GM18520 (cell line): ENCODE results near the gene CERK.
"Not testable (repeated sequence)": the region's sequence is repeated elsewhere in the genome, so short reads cannot be mapped to it uniquely, and the experiment has no call there.

ENCODE experiments used
- ATAC-seq: cut with Tn5 transposase; IDR thresholded peaks from one replicate; pipeline ENCODE4 v1.9.1; 2021; ENCODE audit not compliant: unreplicated experiment

The CERK gene

GRCh38 chr22:46749682-46750529, 11.9 kb upstream of the CERK start:
- ATAC-seq: no peak

- no peak for ATAC-seq
These were observed 11.0 kb upstream of the CERK start for GRCh38 chr22:46748908-46749675.

GRCh38 chr22:46748206-46748907, 10.3 kb upstream of the CERK start:
- no peak for ATAC-seq

- ATAC-seq: no peak
These were observed 9.6 kb upstream of the CERK start for GRCh38 chr22:46747646-46748045.

DNA sequence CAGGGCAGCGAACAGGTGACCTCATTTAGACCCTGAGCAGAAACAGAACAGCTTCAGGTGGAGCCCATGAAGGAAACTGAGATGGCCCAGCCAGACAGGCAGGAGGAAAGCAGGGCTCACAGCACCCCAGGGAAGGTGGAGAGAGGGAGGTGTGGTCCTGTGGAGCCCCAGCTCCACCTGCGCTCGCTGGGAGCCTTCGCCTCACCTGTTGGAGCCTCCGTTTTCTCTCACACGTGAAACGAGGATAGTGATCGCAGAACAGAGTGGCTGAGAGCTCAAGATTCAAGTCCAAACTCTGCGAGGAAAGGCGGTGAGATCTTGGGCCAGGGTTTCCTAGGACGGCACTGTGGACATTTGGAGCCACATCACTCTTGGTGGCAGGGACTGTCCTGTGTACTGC, 8.6 kb upstream of the CERK start:
- ATAC-seq: no peak

GRCh38 chr22:46746192-46746591, 8.1 kb upstream of the CERK start:
- ATAC-seq: no peak

- no peak for ATAC-seq
These were observed 6.5 kb upstream of the CERK start for GRCh38 chr22:46744581-46744980.

DNA sequence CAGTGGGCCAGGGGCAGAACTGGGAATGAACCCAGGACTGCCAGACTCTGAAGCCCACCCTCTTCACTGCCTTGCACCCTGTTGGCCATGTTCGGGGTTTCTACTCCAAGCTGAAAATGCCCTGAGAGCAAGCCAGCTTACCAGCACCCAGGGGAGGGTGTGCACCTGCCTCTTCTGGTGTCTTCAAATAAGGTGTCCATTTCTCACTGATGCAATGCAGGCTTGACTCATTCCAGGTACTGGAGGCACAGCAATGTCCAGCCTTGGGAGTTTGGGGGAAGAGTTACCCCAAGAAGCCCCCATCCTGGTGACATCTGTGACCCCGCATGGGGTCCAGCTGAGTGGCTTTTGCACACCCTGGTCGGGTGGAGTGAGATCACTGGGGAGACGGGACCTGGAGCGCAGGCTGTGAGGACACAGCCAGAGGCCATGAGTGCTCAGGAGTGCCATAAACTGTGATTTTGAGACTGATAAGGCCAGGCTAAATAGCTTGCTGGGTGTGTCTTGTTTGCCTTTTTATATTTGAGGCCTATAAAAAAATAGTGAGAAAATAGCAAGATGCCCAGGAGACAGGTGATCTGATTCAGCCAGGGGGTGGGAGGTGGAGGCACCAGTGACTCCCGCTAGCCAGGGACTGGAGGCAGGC, 4.6 kb upstream of the CERK start:
- no peak for ATAC-seq

DNA sequence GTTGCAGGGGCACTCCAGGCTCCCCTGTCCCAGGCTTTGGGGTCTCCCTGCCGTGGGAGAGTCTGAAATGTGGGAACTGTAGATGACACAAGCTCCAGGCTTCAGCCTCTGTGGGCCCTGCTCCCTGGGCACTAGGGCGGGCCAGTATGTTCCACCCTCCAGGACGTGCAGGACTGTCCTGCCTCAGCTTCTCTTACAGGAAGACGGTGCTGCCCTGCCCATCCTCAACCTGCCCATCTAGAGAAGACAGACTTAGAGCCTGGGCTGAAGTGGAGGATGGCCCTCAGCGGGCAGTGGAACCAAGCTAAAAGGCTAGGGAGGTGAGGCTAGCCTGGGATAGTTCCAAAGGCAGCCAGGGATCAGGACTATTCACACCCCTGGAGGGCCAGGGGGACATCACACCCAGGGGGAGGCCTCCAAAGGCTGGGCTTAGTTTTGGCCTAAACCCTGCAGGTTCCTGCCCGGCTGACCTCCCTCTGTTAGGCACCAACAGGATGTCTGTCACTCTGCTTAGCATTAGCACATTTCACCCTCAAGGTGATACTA, 4.0 kb upstream of the CERK start:
- ATAC-seq: no peak

GRCh38 chr22:46740910-46741780, 3.1 kb upstream of the CERK start:
- no peak for ATAC-seq

GRCh38 chr22:46739094-46739870, 1.2 kb upstream of the CERK start:
- no peak for ATAC-seq

DNA sequence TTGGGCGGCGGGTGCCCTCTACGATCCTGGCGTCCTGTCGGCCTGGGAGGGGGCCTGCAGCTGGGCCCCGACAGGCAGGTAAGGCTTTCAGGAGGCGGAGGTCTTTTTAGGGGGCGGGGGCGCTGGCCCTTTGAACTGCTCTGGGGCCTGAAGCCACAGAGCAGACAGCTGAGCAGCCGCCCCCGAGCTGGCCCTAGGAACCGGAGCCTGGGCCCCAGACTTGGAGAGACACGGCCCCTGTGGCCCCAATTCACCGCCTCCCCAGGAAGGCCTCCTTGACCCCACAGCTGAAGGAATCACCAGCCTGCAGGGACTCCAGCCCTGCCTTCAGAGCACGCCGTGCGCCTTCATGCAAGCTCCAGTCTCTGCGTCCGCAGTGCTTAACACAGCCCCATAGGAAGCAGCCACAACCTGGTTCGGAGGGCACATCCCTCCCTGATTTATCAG, 618 bp upstream of the CERK start:
- no peak for ATAC-seq

DNA sequence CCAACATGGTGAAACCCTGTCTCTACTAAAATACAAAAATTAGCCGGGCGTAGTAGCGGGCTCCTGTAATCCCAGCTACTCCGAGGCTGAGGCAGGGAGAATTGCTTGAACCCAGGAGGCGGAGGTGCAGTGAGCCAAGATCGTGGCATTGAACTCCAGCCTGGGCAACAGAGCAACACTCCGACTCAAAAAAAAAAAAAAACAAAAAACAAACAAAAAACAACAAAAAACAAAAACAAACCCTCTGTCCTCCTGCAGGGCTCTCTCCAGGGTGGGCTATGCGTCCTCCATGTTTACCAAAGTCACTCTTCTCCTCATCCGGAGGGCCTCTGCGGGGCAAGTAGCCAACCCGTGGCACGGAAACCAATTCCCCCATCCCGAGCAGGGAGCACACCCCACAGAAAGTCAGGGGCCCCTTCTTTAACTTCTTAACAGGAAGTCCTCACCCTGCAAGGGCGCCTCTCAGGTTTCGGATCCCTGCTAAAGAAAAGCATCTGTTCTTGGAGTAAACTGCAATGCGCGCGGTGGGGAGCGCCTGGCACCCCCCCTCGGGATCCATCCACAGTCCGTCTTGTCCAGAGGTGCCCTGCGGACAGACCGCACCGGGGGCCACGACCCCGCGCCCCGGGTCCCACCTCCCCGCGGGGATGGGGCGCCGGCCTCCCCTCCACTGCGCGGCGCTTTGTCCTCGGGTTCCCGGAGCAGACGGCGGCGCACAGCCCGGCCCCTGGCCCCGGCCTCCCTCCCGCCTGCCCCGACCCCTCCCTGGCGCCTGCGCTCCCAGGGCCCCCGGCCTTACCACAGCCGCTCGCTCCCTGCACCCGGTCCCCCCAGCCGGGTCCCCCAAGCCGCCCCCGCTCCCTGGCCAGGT, 712 bp downstream of the CERK start:
- ATAC-seq: no peak

DNA sequence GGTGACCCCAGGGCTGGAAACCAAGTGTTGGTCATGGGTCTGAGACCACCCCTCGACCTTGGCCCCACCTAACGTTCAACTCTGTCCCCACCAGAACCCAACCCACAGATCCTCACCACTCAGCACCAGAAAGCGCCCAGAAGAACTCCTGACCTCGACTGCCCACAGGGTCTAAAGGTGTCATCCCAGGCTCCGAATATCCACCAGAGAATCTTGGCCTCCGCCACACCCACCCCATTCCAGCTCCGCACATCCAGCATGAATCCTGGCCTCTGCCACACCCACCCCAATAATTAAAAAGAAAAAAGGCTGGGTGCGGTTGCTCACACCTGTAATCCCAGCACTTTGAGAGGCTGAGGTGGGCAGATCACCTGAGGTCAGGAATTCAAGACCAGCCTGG, 1.3 kb downstream of the CERK start:
- no peak for ATAC-seq

GRCh38 chr22:46735747-46736608, 2.1 kb downstream of the CERK start:
- ATAC-seq: no peak

DNA sequence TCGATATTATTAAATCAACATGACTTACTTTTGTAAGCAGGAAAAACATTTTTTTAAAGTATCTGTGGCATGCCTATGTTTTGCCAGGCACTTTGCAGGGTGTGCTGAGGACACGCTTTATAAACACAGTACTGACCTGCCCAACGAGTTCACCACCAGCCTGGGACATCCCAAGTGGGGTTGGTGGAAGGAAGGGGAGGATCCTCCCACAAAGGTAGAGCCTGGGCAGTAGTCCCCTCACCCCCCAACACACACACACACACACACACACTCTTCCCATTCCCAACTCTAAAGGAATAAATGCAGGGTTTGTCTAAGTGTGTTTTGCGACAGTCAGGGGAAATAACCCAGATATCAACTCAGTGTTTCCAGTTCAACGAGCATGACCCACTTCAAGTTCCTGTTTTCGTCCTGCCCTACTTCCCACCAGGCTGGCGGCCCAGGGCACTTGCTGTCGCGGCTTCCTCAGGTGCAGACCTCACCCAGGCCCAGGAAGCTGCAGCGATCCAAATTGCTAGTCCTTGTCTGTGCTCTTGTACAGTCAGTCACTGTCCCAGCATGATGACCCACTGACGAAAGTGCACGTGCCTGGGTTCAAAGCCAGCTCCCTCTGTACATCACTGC, 3.1 kb downstream of the CERK start:
- no peak for ATAC-seq

DNA sequence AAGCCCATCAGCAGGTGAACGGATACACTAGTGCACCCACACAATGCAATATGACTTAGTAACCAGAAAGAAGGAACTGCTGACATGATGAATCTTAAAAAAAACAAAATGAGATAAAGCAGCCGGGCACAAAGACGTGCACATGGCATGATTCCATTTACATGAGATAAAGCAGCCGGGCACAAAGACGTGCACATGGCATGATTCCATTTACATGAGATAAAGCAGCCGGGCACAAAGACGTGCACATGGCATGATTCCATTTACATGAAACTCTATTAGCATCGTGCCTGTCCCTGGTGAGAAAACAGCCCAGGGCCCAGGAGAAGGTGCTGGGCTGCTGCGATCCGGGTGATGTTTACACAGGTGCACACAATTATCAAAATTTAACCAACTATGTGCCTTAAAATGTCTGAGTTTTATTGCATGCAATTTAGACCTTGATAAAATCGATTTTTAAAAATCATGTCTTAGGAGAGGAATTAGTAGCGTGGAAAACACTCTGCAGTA, 3.8 kb downstream of the CERK start:
- ATAC-seq: not testable (repeated sequence)
